ENCODE results near the gene CPM. TPM values are rescaled to one million over a fixed set of nuclear protein-coding genes. Genes with fewer than 3 reads are reported as not detected.

CPM gene
- total RNA-seq, 4 donors from 2014 or later = 54.0 to 117 (median 75.2) TPM

- H3K27me3 ChIP-seq = no peaks in the 10 kb centered on the region
- WGBS, 2 donors = 77 to 92% methylated on average over 6 of the region's 6 CpGs
- TF ChIP-seq CTCF (IDR thresholded peaks at IDR 0.05) (no peak), EP300 (IDR thresholded peaks at IDR 0.05) (no peak), POLR2A (IDR thresholded peaks at IDR 0.05) (no peak)
Measured at GRCh38 chr12:68870443-68870842, 62.5 kb downstream of the CPM start.

GRCh38 chr12:68870011-68870410, 63.0 kb downstream of the CPM start:
- no peaks in the 10 kb centered on the region for H3K27me3 ChIP-seq
- no peak overlapping the region for H3K4me3 ChIP-seq
- TF ChIP-seq POLR2A (IDR thresholded peaks at IDR 0.05) (no peak), EP300 (IDR thresholded peaks at IDR 0.05) (no peak), CTCF (IDR thresholded peaks at IDR 0.05) (no peak)
- H3K36me3 ChIP-seq = peaks cover 0 to 26% (median 0%) of the 10 kb centered on the region in 3 donors
- H3K27ac ChIP-seq = no peak overlapping the region
- DNase-seq (ENCODE audit: low spot score in 2 of 2) = no peak
- no peaks in the 10 kb centered on the region for H3K4me1 ChIP-seq
- 87 to 90% methylated on average over 5 of the region's 5 CpGs for WGBS, 2 donors
- no peaks in the 10 kb centered on the region for H3K9me3 ChIP-seq

More at GRCh38 chr12:68870443-68870842, 62.5 kb downstream of the CPM start:
- DNase-seq (ENCODE audit: low spot score in 2 of 2) = no peak
- Histone ChIP-seq H3K9me3 (no peaks in the 10 kb centered on the region), H3K27ac (no peak overlapping the region), H3K36me3 (peaks cover 0 to 26% (median 0%) of the 10 kb centered on the region in 3 donors), H3K4me3 (no peak overlapping the region), H3K4me1 (no peaks in the 10 kb centered on the region)

GRCh38 chr12:68868043-68868790, 64.8 kb downstream of the CPM start:
- H3K9me3 ChIP-seq = no peaks in the 10 kb centered on the region
- no peaks in the 10 kb centered on the region for H3K27me3 ChIP-seq
- no peaks in the 10 kb centered on the region for H3K4me1 ChIP-seq
- TF ChIP-seq CTCF (IDR thresholded peaks at IDR 0.05) (no peak), EP300 (IDR thresholded peaks at IDR 0.05) (no peak), POLR2A (IDR thresholded peaks at IDR 0.05) (no peak)
- DNase-seq (ENCODE audit: low spot score in 2 of 2) = no peak
- 74 to 76% methylated on average over 10 of the region's 10 CpGs for WGBS, 2 donors
- H3K36me3 ChIP-seq = peaks cover 0 to 26% (median 0%) of the 10 kb centered on the region in 3 donors
- H3K27ac ChIP-seq = no peak overlapping the region
- no peak overlapping the region for H3K4me3 ChIP-seq

- Histone ChIP-seq H3K27ac (no peak overlapping the region), H3K9me3 (no peaks in the 10 kb centered on the region), H3K27me3 (no peaks in the 10 kb centered on the region), H3K4me3 (no peak overlapping the region), H3K36me3 (peaks cover 0 to 26% (median 0%) of the 10 kb centered on the region in 3 donors), H3K4me1 (no peaks in the 10 kb centered on the region)
- 78 to 89% methylated on average over 5 of the region's 5 CpGs for WGBS, 2 donors
- no peak for DNase-seq (ENCODE audit: low spot score in 2 of 2)
- no peak for TF ChIP-seq POLR2A (IDR thresholded peaks at IDR 0.05)
- no peak for TF ChIP-seq EP300 (IDR thresholded peaks at IDR 0.05)
- TF ChIP-seq CTCF (IDR thresholded peaks at IDR 0.05) = no peak
Measured at GRCh38 chr12:68867606-68868005, 65.4 kb downstream of the CPM start.

GRCh38 chr12:68866950-68867349, 66.0 kb downstream of the CPM start:
- no peak for DNase-seq (ENCODE audit: low spot score in 2 of 2)
- no peak for TF ChIP-seq EP300 (IDR thresholded peaks at IDR 0.05)
- TF ChIP-seq POLR2A (IDR thresholded peaks at IDR 0.05) = no peak
- TF ChIP-seq CTCF (IDR thresholded peaks at IDR 0.05) = no peak
- WGBS, 2 donors = 47 to 50% methylated on average over 6 of the region's 6 CpGs
- Histone ChIP-seq H3K4me1 (no peaks in the 10 kb centered on the region), H3K9me3 (no peaks in the 10 kb centered on the region), H3K27me3 (no peaks in the 10 kb centered on the region), H3K27ac (no peak overlapping the region), H3K36me3 (peaks cover 0 to 26% (median 0%) of the 10 kb centered on the region in 3 donors), H3K4me3 (no peak overlapping the region)
